IPS DF 6.9 (cell line): ENCODE measurements around the gene AK9.

Experiments used
- DNase-seq: peaks from one replicate; pipeline ENCODE4 v3.0.0-alpha.2; 2013; ENCODE audit warnings: low read depth, low spot score
- H3K27ac ChIP-seq: one replicate; pipeline ENCODE4 v1.5.1; 2013; ENCODE audit warnings: low read length, control low read depth
- H3K27me3 ChIP-seq: 2 replicates; pipeline ENCODE4 v1.6.1; 2013; ENCODE audit warnings: mild to moderate bottlenecking, low read length; ENCODE audit not compliant: control insufficient read depth, insufficient read depth
- H3K36me3 ChIP-seq: 2 replicates; pipeline ENCODE4 v1.6.1; 2013; ENCODE audit warnings: low read length; ENCODE audit not compliant: control insufficient read depth, insufficient read depth
- H3K4me1 ChIP-seq: 2 replicates; pipeline ENCODE4 v1.6.1; 2013; ENCODE audit warnings: low read length; ENCODE audit not compliant: control insufficient read depth, insufficient read depth
- H3K4me3 ChIP-seq: 2 replicates; pipeline ENCODE4 v1.5.1; 2013; ENCODE audit warnings: mild to moderate bottlenecking, low read length
- H3K9me3 ChIP-seq: 2 replicates; pipeline ENCODE4 v1.6.1; 2013; ENCODE audit warnings: low read length, inconsistent platforms; ENCODE audit not compliant: control insufficient read depth, insufficient read depth
- WGBS: extraction: QIAGEN DNeasy Blood & Tissue Kit; methylation state at CpG from one replicate; pipeline ENCODE4 v1.1.7; 2013; ENCODE audit warnings: mixed read lengths, missing lambda C conversion rate; ENCODE audit not compliant: insufficient read length, insufficient coverage; 5-methylcytosine and 5-hydroxymethylcytosine counted together

AK9 gene

DNA sequence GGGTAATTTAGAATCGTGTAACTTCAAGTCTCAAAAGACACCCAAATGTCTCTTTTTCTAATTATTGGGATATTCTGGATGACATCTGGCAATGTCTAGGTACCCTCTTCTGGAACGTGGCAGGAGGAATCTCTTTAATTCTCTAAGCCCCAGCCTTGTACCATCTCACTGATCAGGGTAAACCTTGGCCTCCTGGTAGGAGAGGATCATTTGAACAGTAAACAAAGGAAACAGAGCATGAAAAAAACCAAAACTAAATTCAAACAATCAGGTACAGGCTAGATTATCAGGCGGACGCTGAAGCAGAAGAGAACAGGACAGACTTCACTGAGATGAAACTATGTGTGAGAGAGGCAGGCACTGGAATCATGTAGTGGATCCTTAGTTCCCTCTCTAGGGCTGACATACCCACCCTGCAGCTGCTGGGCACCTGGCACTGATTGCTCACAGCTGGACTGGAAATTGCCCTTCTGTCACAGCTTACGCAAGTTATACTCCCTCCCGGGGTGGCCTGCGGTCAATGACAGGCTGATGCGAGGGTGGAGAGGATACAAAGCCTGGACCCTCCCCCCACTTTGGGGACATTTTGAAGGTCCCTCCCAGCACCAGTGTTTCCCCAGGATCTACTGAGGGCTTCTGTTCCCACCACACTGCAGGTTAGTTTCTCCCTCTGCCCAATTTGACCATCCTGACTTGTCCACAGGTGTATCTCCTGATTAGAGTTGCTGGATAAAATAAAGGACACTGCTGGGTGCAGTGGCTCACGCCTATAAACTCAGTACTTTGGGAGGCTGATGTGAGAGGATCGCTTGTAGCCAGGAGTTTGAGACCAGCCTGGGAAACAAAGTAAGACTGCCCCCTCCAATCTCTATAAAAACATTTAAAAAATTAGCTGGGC is 187.4 kb downstream of the AK9 start:
- H3K9me3 ChIP-seq = no peaks in the 10 kb centered on the region
- 0 out of 2 replicates have a peak, but pooled peaks cover 1% of the 10 kb centered on the region for H3K4me1 ChIP-seq
- WGBS = no CpG with 5 or more reads among the region's 10 CpGs
- no peak for DNase-seq
- no peak overlapping the region for H3K4me3 ChIP-seq
- H3K36me3 ChIP-seq = no peaks in the 10 kb centered on the region
- no peaks in the 10 kb centered on the region for H3K27me3 ChIP-seq
- no peak overlapping the region for H3K27ac ChIP-seq

DNA sequence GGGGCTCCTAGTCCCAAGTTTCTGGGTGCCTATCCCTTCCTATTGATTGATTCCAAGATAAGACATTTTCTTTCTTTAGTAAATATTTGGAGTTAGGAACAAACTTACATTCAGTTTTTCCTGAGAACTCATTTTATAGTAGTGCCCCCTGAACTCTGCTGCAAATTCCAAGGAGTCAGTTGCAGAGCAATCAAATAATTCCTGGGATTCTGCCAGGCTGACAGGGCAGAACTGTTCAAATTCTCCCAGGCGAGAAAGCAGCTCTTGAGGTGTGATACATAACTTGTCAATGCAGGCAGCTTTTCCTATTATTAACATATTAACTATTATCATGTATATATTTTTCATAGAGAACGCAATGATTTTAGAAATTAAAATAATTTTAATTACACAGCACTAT is 192.1 kb downstream of the AK9 start:
- no peak overlapping the region for H3K4me3 ChIP-seq
- H3K27ac ChIP-seq = no peak overlapping the region
- H3K36me3 ChIP-seq = no peaks in the 10 kb centered on the region
- peaks cover 3% of the 10 kb centered on the region; the same call in 1 of the 2 replicates for H3K4me1 ChIP-seq
- no CpG with 5 or more reads among the region's 2 CpGs for WGBS
- no peaks in the 10 kb centered on the region for H3K27me3 ChIP-seq
- DNase-seq = no peak
- no peaks in the 10 kb centered on the region for H3K9me3 ChIP-seq

DNA sequence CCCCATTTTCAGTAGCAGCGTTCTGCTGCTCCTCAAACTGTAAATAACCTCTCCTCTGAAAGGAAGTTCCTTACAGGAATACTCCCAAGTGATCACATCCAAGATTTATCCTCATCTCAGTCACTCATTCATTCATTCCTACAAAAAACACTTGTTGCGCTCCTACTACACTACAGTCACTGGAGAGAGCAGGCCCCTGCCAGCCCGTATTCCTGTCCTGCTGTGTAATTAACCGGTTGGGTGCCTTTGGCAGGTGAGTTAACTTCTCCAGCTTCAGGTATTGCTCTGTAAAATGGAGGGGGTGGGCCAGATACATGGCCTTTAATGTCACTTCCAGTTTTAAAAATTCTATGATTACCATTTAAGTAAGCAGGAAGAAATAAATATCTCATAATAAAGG is 192.9 kb downstream of the AK9 start:
- no peaks in the 10 kb centered on the region for H3K27me3 ChIP-seq
- DNase-seq = no peak
- no peak overlapping the region for H3K27ac ChIP-seq
- WGBS = no CpG with 5 or more reads among the region's 4 CpGs
- peaks cover 2% of the 10 kb centered on the region; the same call in 1 of the 2 replicates for H3K4me1 ChIP-seq
- no peaks in the 10 kb centered on the region for H3K36me3 ChIP-seq
- no peaks in the 10 kb centered on the region for H3K9me3 ChIP-seq
- H3K4me3 ChIP-seq = no peak overlapping the region

DNA sequence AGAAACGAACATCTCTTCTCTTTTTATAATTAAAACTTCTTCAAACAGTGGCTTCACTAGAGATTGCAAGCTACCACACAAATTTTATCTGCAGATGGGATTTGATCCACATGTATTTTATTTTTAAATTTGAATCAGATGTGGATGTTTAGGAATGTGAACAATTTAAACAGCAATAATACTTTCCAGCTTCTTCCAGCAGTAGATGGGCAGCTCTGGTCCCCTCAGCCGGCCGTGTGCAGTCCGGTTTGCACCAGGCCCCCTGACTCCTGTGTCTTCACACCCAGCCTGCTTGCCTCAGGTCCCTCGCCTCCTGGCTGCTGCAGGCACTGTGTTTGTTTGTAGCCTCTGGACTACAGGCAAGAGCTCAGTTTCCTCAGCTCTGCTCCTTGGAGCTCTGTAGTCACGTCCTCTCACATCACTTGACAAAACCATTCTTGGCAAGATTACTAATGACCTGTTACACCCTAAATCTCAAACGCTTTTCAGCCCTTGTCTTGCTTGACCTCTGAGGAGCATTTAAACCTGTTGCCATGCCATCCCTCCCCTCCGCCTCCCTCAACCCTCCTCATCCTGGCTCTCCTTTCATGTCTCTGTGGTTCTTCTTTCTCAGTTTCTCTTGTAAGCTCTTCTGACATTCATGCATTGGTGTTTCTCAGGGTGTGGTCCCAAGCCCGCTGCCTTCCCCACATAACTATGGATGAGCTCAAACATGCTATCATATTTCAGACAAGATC is 194.8 kb downstream of the AK9 start:
- WGBS = 100% methylated on average over 1 of the region's 9 CpGs
- Histone ChIP-seq H3K4me3 (no peak overlapping the region), H3K27ac (no peak overlapping the region), H3K36me3 (no peaks in the 10 kb centered on the region), H3K4me1 (peaks cover 5% of the 10 kb centered on the region), H3K27me3 (no peaks in the 10 kb centered on the region), H3K9me3 (no peaks in the 10 kb centered on the region)
- no peak for DNase-seq

DNA sequence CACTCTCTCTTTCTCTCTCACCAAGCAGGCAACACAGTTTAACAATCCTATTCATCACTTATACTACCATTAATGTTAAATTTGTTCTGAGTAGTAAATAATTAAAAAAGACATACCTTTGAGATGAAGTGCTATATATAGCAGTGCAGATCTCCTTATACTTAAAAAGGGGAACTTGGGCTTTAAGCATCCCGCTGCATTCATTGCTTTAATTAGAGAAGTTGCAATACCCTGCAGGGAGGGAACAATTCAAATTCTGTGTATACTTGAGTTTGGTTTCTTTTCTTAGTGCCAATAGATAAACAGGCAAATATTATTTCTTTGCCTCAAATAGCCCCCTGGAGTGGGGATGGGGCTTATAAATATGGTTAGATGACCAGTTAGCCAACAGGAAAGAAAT is 197.1 kb downstream of the AK9 start:
- H3K27ac ChIP-seq = no peak overlapping the region
- no peaks in the 10 kb centered on the region for H3K27me3 ChIP-seq
- no CpG with 5 or more reads among the region's 1 CpG for WGBS
- H3K9me3 ChIP-seq = no peaks in the 10 kb centered on the region
- no peak for DNase-seq
- H3K36me3 ChIP-seq = no peaks in the 10 kb centered on the region
- H3K4me3 ChIP-seq = no peak overlapping the region
- peaks cover 6% of the 10 kb centered on the region for H3K4me1 ChIP-seq

DNA sequence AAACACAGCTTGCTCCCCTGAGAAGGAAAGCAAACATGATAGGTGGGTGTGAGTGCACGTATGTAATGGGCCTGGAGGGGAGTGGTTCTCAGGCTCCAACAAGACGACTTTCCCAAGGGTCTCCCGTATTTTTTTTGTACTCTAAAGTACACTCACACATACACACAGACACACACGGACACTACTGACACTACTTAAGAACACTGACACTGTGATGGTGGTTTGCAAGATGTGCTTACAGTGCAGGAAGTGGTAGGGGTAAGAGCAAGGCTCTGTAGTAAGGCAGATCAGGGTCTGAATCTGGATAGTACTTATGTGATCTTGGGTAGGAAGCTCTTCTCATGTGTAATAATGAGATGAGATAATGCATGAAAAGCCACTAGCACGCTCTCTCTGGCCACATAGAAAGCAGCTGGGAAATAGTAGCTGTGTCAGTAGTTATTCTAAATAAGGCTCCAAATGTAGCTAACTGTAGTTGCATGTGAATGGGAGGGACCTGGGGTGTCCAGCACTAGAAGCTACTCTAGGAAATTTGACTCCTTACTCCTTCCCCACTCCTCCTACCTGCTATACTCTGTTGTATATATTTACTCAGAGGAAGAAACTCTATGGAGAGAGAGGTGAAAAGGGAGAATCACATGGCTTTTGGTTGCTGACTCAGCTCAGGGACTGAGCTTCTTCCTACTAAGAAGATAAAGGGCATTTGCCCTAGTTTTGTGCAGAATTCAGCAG is 199.6 kb downstream of the AK9 start:
- Histone ChIP-seq H3K4me1 (peaks cover 4% of the 10 kb centered on the region; the same call in 1 of the 2 replicates), H3K27me3 (no peaks in the 10 kb centered on the region), H3K4me3 (no peak overlapping the region), H3K27ac (no peak overlapping the region), H3K36me3 (no peaks in the 10 kb centered on the region), H3K9me3 (no peaks in the 10 kb centered on the region)
- DNase-seq = no peak
- no CpG with 5 or more reads among the region's 5 CpGs for WGBS

DNA sequence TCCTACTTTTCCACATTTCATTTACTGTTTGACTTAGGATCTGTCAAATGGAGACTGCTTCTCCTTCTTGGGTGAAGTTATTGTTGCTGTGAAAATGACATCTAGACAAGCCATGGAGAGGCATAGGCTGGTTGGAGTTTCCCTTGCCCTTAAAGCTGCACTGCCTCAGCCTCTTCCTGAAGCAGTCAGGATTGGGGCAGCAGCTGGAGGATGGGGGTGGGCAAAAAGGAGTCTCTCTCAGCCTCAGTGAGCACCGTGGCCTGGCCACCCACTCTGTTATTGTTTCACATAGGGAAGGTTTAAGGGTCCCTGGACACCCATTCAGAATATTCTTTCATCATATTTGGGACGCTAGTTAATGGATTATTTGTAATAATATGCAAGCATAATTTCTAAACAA is 200.3 kb downstream of the AK9 start:
- Histone ChIP-seq H3K27ac (no peak overlapping the region), H3K4me1 (peaks cover 4% of the 10 kb centered on the region; the same call in 1 of the 2 replicates), H3K9me3 (no peaks in the 10 kb centered on the region), H3K4me3 (no peak overlapping the region), H3K36me3 (no peaks in the 10 kb centered on the region), H3K27me3 (no peaks in the 10 kb centered on the region)
- DNase-seq = no peak
- no CpG with 5 or more reads among the region's 2 CpGs for WGBS

DNA sequence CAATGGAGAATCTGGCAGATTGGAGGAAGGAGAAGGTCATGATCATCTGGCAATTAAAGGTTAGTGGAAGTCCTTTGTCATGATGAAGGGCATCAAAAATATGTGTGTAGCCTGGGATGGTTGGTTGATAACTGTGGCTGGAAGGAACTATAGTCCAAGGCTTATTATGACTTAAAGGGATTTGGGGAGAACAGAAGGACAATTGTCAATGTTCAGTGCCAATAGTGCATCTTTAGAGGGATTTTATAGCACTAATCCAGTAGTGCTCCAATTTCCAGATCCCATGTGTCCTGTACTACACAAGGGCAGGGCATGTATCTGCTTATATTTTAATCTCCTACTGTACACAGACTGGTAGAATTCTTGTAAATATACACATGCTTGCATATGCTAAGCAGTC is 203.0 kb downstream of the AK9 start:
- Histone ChIP-seq H3K36me3 (no peaks in the 10 kb centered on the region), H3K27me3 (no peaks in the 10 kb centered on the region), H3K4me3 (no peak overlapping the region), H3K9me3 (no peaks in the 10 kb centered on the region), H3K27ac (no peak overlapping the region), H3K4me1 (peaks cover 6% of the 10 kb centered on the region; the same call in 1 of the 2 replicates)
- DNase-seq = no peak

DNA sequence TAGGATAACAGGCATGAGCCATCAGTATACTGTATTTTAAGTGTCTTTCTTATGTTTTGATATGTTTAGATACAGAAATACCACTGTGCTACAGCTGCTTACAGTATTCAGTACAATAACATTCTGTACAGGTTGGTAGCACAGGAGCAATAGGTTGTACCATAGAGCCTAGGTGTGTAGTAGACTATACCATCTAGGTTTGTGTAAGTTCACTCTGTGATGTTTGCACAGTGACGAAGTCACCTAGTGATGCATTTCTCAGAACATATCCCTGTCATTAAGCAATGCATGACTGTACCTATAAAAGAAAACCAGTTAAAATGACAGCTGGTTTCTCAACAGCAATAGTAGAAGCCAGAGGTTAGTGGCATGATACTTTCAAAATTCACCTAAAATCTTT is 204.9 kb downstream of the AK9 start:
- H3K9me3 ChIP-seq = no peaks in the 10 kb centered on the region
- H3K27ac ChIP-seq = no peak overlapping the region
- H3K36me3 ChIP-seq = no peaks in the 10 kb centered on the region; the same call in 1 of the 2 replicates
- H3K27me3 ChIP-seq = no peaks in the 10 kb centered on the region
- DNase-seq = no peak
- no peak overlapping the region for H3K4me3 ChIP-seq
- peaks cover 7% of the 10 kb centered on the region; the same call in 1 of the 2 replicates for H3K4me1 ChIP-seq
- WGBS = no CpG with 5 or more reads among the region's 1 CpG

DNA sequence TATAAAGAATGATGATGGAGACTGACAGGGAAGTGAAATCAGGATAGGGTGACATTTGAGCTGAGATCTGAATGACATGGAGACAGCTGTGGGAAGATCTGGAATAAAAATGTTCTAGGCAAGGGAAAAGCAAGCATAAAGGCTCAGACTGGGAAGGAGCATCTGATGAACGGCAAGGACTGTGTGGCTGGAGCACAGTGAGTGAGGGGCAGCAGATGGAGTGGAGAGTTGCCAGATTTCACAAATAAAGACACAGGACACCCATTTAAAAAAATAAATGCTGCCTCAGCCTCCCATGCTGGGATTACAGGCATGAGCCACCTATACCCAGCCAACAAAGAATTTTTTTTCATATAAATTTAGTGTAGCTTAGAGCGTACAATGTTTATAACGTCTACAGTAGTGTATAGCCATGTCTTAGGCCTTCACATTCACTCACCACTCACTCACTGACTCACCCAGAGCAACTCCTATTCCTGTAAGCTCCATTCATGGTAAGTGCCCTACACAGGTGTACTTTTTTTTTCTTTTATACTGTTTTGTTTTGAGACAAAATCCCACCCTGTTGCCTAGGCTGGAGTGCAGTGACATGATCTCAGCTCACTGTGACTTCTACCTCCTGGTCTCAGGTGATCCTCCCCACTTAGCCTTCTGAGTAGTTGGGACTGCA is 205.6 kb downstream of the AK9 start:
- DNase-seq = no peak
- Histone ChIP-seq H3K27ac (no peak overlapping the region), H3K9me3 (no peaks in the 10 kb centered on the region), H3K27me3 (no peaks in the 10 kb centered on the region), H3K4me3 (no peak overlapping the region), H3K36me3 (no peaks in the 10 kb centered on the region; the same call in 1 of the 2 replicates), H3K4me1 (peaks cover 6% of the 10 kb centered on the region; the same call in 1 of the 2 replicates)
- WGBS = no CpG with 5 or more reads among the region's 3 CpGs
